ENCODE results near the gene ZNF672. TPM values are rescaled to one million over a fixed set of nuclear protein-coding genes. Genes with fewer than 3 reads are reported as not detected.

ZNF672 gene
- total RNA-seq, 1 donor from 2014 or later: 30.9 TPM

DNA sequence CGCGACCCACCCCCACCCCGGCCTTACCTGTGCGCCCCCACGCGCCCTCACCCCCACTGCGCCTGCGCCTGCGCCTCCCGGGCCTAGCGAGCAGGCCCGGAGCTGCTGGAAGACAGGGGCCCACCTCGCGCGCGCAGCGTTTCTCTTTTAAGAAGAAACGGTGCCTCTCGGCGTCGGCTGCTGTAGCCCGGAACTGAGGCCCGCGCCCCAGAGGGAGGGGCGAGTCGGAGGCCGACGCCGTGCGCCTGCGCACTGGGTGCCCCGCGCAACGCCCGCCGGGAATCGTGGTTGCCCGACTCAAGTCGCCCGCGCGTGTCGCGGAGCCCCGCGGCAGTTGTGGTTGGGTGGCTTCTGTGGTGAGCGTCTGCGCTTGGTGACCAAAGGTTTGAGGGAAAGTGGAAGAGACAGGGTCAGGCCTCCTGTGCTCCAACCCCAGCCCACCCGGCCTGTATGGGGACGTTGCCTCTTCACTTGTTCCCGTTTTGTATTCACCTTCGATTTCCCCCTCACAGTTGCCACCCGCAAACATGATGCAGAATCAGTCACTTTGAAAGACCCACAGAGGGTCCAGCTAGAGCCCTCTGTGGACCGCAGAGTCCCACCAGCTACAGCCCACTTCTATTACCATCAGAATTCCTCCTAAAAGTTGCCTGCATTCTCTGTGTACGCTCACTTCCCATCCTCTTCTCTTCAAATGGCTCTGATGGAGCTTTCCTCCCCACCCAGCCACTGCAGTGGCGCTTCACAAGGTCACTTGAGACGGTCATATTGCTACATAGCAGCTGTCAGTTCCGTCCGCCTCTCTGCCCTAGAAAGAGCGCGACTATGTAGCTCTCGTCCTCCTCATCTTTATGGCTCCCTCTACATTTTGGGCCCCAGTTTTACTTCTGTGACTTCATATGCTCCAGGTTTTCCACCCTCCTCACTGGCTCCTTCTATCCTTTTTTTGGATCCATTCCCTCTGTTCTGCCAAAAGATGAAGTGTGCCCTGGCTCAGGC, 21.2 kb downstream of the ZNF672 start, which contains the start of gene ZNF692:
Gene ZNF692, minus strand, starts transcription at position 195 of the 999 bp plus-strand sequence. CDS start 776 bp downstream, outside the sequence.
- intact Hi-C loops (cut with DNase I): loop anchor here (1.0 to 2.0 kb wide), 4 partner anchors 14 to 47 kb away; partner anchors contain the start of genes PGBD2 and ZNF672
- Histone ChIP-seq H3K36me3 (peaks cover 0 to 5% of the 10 kb centered on the region in 2 donors), H3K27me3 (no peaks in the 10 kb centered on the region), H3K9me3 (no peaks in the 10 kb centered on the region), H3K4me1 (peaks cover 11 to 25% of the 10 kb centered on the region in 2 donors), H3K4me3 (peak within 1 kb of the TSS; percentile 69), H3K27ac (peak within 1 kb of the TSS; percentile 83 to 90)
- TF ChIP-seq, protein P1, sequence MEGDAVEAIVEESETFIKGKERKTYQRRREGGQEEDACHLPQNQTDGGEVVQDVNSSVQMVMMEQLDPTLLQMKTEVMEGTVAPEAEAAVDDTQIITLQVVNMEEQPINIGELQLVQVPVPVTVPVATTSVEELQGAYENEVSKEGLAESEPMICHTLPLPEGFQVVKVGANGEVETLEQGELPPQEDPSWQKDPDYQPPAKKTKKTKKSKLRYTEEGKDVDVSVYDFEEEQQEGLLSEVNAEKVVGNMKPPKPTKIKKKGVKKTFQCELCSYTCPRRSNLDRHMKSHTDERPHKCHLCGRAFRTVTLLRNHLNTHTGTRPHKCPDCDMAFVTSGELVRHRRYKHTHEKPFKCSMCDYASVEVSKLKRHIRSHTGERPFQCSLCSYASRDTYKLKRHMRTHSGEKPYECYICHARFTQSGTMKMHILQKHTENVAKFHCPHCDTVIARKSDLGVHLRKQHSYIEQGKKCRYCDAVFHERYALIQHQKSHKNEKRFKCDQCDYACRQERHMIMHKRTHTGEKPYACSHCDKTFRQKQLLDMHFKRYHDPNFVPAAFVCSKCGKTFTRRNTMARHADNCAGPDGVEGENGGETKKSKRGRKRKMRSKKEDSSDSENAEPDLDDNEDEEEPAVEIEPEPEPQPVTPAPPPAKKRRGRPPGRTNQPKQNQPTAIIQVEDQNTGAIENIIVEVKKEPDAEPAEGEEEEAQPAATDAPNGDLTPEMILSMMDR (IDR thresholded peaks at IDR 0.05): no peak
- DNase-seq (ENCODE audit: low spot score in 2 of 2): peak; percentile 86 to 99

DNA sequence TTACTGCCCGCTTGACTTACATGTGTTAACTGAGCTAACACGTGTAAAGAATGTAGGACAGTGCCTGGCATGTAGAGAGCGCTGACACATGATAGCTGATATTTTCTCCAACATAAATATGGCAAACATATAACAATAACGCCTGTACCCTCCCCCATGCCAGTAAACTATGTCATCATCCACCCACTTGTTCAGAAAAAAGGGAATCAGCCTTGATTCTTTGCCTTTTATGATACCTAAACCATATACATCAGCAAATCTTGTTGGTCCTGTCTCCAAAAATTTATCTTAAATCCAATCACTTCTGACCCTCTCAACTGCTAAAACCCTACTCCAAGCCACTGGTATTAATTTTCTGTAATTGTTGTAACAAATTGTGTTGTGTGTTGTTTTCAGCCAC, 22.0 kb downstream of the ZNF672 start:
- H3K27ac ChIP-seq: peak overlapping the region in 1 of 2 donors; percentile 83
- peaks cover 11 to 25% of the 10 kb centered on the region in 2 donors for H3K4me1 ChIP-seq
- intact Hi-C loops (cut with DNase I): no loop called here
- DNase-seq (ENCODE audit: low spot score in 2 of 2): no peak
- TF ChIP-seq, protein P1 (IDR thresholded peaks at IDR 0.05): no peak
- H3K36me3 ChIP-seq: peaks cover 0 to 5% of the 10 kb centered on the region in 2 donors
- no peaks in the 10 kb centered on the region for H3K27me3 ChIP-seq
- H3K4me3 ChIP-seq: no peak overlapping the region
- H3K9me3 ChIP-seq: no peaks in the 10 kb centered on the region

GRCh38 chr1:248861616-248862015, 23.6 kb downstream of the ZNF672 start:
- no peak overlapping the region for H3K4me3 ChIP-seq
- peaks cover 11 to 25% of the 10 kb centered on the region in 2 donors for H3K4me1 ChIP-seq
- no peaks in the 10 kb centered on the region for H3K27me3 ChIP-seq
- TF ChIP-seq, protein P1 (IDR thresholded peaks at IDR 0.05): no peak
- no peaks in the 10 kb centered on the region for H3K36me3 ChIP-seq
- H3K9me3 ChIP-seq: no peaks in the 10 kb centered on the region
- H3K27ac ChIP-seq: no peak overlapping the region
- intact Hi-C loops (cut with DNase I): no loop called here
- DNase-seq (ENCODE audit: low spot score in 2 of 2): no peak

- no peak for DNase-seq (ENCODE audit: low spot score in 2 of 2)
- TF ChIP-seq, protein P1 (IDR thresholded peaks at IDR 0.05): no peak
- H3K27ac ChIP-seq: peak overlapping the region; percentile 70 to 73
- no peaks in the 10 kb centered on the region for H3K9me3 ChIP-seq
- intact Hi-C loops (cut with DNase I): no loop called here
- H3K36me3 ChIP-seq: no peaks in the 10 kb centered on the region
- H3K4me3 ChIP-seq: peak overlapping the region; percentile 58 to 74
- no peaks in the 10 kb centered on the region for H3K27me3 ChIP-seq
- peaks cover 8 to 25% of the 10 kb centered on the region in 2 donors for H3K4me1 ChIP-seq
These were observed 24.6 kb downstream of the ZNF672 start for GRCh38 chr1:248862695-248862997.

GRCh38 chr1:248862998-248863881, 25.2 kb downstream of the ZNF672 start:
- Histone ChIP-seq H3K27me3 (no peaks in the 10 kb centered on the region), H3K4me3 (peak overlapping the region; percentile 58 to 74), H3K4me1 (peaks cover 5 to 19% of the 10 kb centered on the region in 2 donors), H3K9me3 (no peaks in the 10 kb centered on the region), H3K27ac (peak overlapping the region; percentile 70 to 73), H3K36me3 (no peaks in the 10 kb centered on the region)
- TF ChIP-seq, protein P1 (IDR thresholded peaks at IDR 0.05): no peak
- peak; percentile 65 to 94 for DNase-seq (ENCODE audit: low spot score in 2 of 2)
- intact Hi-C loops (cut with DNase I): loop anchor here (1.0 kb wide), 1 partner anchor 10 kb away; no protein-coding TSS in a partner anchor
